HUES64 (cell line): ENCODE data around the gene SMOC2.

Experiments
- H3K27ac ChIP-seq: 2 replicates; pipeline ENCODE4 v1.7.0; 2013; ENCODE audit warnings: low read depth, low read length, inconsistent platforms
- H3K27me3 ChIP-seq: 2 replicates; pipeline ENCODE4 v1.6.1; 2013; ENCODE audit warnings: mild to moderate bottlenecking, low read length; ENCODE audit not compliant: insufficient read depth
- H3K36me3 ChIP-seq: 2 replicates; pipeline ENCODE4 v1.6.1; 2013; ENCODE audit warnings: mild to moderate bottlenecking, low read length; ENCODE audit not compliant: insufficient read depth
- H3K4me1 ChIP-seq: 2 replicates; pipeline ENCODE4 v1.6.1; 2013; ENCODE audit warnings: mild to moderate bottlenecking, low read length, moderate library complexity; ENCODE audit not compliant: insufficient read depth
- H3K4me3 ChIP-seq: 2 replicates; pipeline ENCODE4 v1.5.1; 2013; ENCODE audit warnings: mild to moderate bottlenecking, low read length, moderate library complexity
- H3K9ac ChIP-seq: 2 replicates; pipeline ENCODE4 v1.6.1; 2013; ENCODE audit warnings: mild to moderate bottlenecking, low read depth, low read length
- H3K9me3 ChIP-seq: 2 replicates; pipeline ENCODE4 v1.6.1; 2013; ENCODE audit warnings: low read depth, low read length; ENCODE audit not compliant: insufficient read depth
- WGBS: fragments of 150-250, 120-280 bp; methylation state at CpG from one replicate; pipeline ENCODE4 v1.1.7; 2013; ENCODE audit warnings: missing lambda C conversion rate; 5-methylcytosine and 5-hydroxymethylcytosine counted together

SMOC2 gene

GRCh38 chr6:168714547-168715260, 273.7 kb downstream of the SMOC2 start:
- 89% methylated on average over 4 of the region's 4 CpGs for WGBS

GRCh38 chr6:168715643-168716481, 274.9 kb downstream of the SMOC2 start:
- WGBS = 93% methylated on average over 11 of the region's 11 CpGs
- Histone ChIP-seq H3K36me3 (no peaks in the 10 kb centered on the region), H3K27ac (no peak overlapping the region), H3K27me3 (no peaks in the 10 kb centered on the region), H3K9ac (no peak overlapping the region), H3K4me3 (no peak overlapping the region), H3K4me1 (no peaks in the 10 kb centered on the region), H3K9me3 (peaks cover 31% of the 10 kb centered on the region)

More at GRCh38 chr6:168714547-168715260, 273.7 kb downstream of the SMOC2 start:
- H3K4me1 ChIP-seq = no peaks in the 10 kb centered on the region
- no peak overlapping the region for H3K4me3 ChIP-seq
- H3K27me3 ChIP-seq = no peaks in the 10 kb centered on the region
- no peak overlapping the region for H3K27ac ChIP-seq
- H3K36me3 ChIP-seq = no peaks in the 10 kb centered on the region
- H3K9ac ChIP-seq = no peak overlapping the region
- peaks cover 31% of the 10 kb centered on the region for H3K9me3 ChIP-seq

GRCh38 chr6:168716581-168716980, 275.6 kb downstream of the SMOC2 start:
- Histone ChIP-seq H3K4me1 (no peaks in the 10 kb centered on the region), H3K36me3 (no peaks in the 10 kb centered on the region), H3K9me3 (peaks cover 31% of the 10 kb centered on the region), H3K27me3 (no peaks in the 10 kb centered on the region), H3K27ac (no peak overlapping the region), H3K9ac (no peak overlapping the region), H3K4me3 (no peak overlapping the region)
- WGBS = 95% methylated on average over 7 of the region's 7 CpGs

- no peaks in the 10 kb centered on the region for H3K36me3 ChIP-seq
- H3K9ac ChIP-seq = no peak overlapping the region
- no peak overlapping the region for H3K27ac ChIP-seq
- WGBS = 94% methylated on average over 22 of the region's 22 CpGs
- H3K4me1 ChIP-seq = no peaks in the 10 kb centered on the region
- H3K9me3 ChIP-seq = peaks cover 36% of the 10 kb centered on the region
- H3K4me3 ChIP-seq = no peak overlapping the region
- no peaks in the 10 kb centered on the region for H3K27me3 ChIP-seq
Measured at GRCh38 chr6:168717491-168717890, 276.5 kb downstream of the SMOC2 start.
